OCI-LY1 (cell line): ENCODE data around the gene FRG2C.
"Not testable (repeated sequence)": the region's sequence is repeated elsewhere in the genome, so short reads cannot be mapped to it uniquely, and the experiment has no call there.

Experiments
- CTCF ChIP-seq: fragments of 200-600 bp; sonication (generic), shearing (Covaris generic); IDR thresholded peaks from 2 replicates; pipeline ENCODE4 v1.5.1; 2017; ENCODE audit warnings: mild to moderate bottlenecking, antibody characterized with exemption, low read length, moderate library complexity, mixed read lengths
- EZH2 ChIP-seq: fragments of 200-600 bp; sonication (generic), shearing (Covaris generic); IDR thresholded peaks from 2 replicates; pipeline ENCODE4 v1.8.0; 2017; ENCODE audit warnings: borderline replicate concordance, mixed run types, mild to moderate bottlenecking, antibody characterized with exemption, low read length, moderate library complexity, mixed read lengths

DNA sequence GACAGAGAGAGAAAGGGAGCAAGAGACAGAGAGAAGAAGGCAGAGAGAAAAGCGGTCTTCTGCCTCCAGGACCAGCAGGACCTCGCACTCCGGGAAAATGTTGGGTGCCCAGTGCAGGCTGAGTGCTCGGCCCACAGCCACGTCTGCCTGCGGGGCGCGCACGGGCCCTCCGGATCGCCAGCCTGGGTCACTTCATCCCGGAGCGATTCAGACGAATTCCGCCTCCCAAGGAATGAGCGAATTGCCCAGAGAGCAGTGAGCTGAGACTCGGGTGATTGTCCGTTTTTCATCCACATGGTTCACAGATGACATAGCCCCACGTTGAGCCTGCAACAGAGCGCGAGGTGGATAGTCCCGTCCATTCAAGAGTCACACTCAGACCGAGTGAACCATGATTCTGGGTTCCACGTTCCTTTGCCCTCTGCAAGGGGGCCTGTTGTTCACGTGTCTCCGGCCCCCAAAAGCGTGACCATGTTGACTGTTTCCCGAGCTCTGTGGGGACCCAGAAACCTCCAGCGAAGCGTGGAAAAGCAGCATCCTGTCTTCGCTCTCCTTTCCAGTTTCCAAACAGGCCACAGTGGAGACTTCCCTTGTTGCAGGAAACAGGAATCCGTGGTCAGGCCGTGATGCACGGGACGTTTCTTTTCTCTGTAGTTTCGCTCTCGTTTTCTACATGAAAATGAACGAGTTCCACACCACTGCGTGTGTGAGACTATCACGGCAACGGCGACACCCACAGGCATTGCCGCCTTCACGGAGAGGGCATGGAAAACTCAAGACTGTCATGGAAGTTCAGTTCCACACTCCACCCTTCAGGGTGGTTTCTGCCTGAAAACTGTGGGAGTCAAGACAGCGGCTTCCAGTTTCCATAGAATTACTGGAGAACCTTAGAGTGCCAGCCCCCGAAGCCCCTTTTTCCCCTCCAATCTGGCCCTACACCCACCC is 3.9 kb downstream of the FRG2C start:
- not testable (repeated sequence) for TF ChIP-seq EZH2, CTCF
